Common myeloid progenitor, CD34-positive (primary cell): ENCODE data around the gene TRIM17.

Source experiments
- CTCF ChIA-PET: fragments of 350-600 bp; sonication (Branson Sonifier 250); formaldehyde crosslinking; loops from one replicate; lab custom pipeline; 2021; ENCODE audit warnings: antibody characterized with exemption; lab: Charles Lee
- POLR2A ChIA-PET: fragments of 350-600 bp; sonication (Branson Sonifier 250); formaldehyde crosslinking; loops from one replicate; lab custom pipeline; 2021; ENCODE audit warnings: antibody characterized with exemption; lab: Charles Lee
- DNase-seq, 3 donors: peaks; one replicate each; pipeline versions ENCODE4 v3.0.0 to v3.0.0-alpha.2; 2013
- H3K27ac ChIP-seq, 2 experiments: 1 replicate in 1 of 2; 2 replicates in 1 of 2; pipeline ENCODE4 v1.7.0; 2013; ENCODE audit warnings: inconsistent platforms in 2 of 2, low read length in 2 of 2, mild to moderate bottlenecking in 2 of 2, low read depth in 1 of 2, moderate library complexity in 1 of 2; ENCODE audit not compliant: severe bottlenecking in 2 of 2, insufficient read depth in 1 of 2, poor library complexity in 1 of 2
- H3K27me3 ChIP-seq, 5 experiments: replicated peaks in 2 of 5; 1 replicate in 3 of 5; 2 replicates in 2 of 5; pipeline versions ENCODE4 v1.6.1 to v1.7.0; 2013; ENCODE audit warnings: low read length in 4 of 5, mild to moderate bottlenecking in 2 of 5, moderate library complexity in 2 of 5, inconsistent platforms in 1 of 5; ENCODE audit not compliant: insufficient read depth in 5 of 5, control insufficient read depth in 4 of 5
- H3K36me3 ChIP-seq, 4 experiments: 1 replicate in 2 of 4; 2 replicates in 2 of 4; pipeline versions ENCODE4 v1.6.1 to v1.7.0; 2013; ENCODE audit warnings: low read length in 3 of 4, control low read depth in 1 of 4, mild to moderate bottlenecking in 1 of 4; ENCODE audit not compliant: control insufficient read depth in 4 of 4, insufficient read depth in 4 of 4
- H3K4me1 ChIP-seq, 4 experiments: 1 replicate in 3 of 4; 2 replicates in 1 of 4; pipeline versions ENCODE4 v1.6.1 to v1.7.1; 2013; ENCODE audit warnings: low read length in 3 of 4, mild to moderate bottlenecking in 3 of 4, control low read depth in 1 of 4, inconsistent platforms in 1 of 4, moderate library complexity in 1 of 4; ENCODE audit not compliant: control insufficient read depth in 4 of 4, insufficient read depth in 4 of 4; ENCODE audit errors: control extremely low read depth in 1 of 4
- H3K4me3 ChIP-seq, 7 experiments: 1 replicate in 4 of 7; 2 replicates in 3 of 7; pipeline versions ENCODE4 v1.5.1 to v1.7.0; 2013; ENCODE audit warnings: mild to moderate bottlenecking in 7 of 7, low read length in 6 of 7, moderate library complexity in 6 of 7, inconsistent platforms in 2 of 7, low read depth in 2 of 7, control low read depth in 1 of 7; ENCODE audit not compliant: insufficient read depth in 4 of 7, control insufficient read depth in 1 of 7; ENCODE audit errors: extremely low read depth in 1 of 7
- H3K9me3 ChIP-seq, 5 experiments: 1 replicate in 4 of 5; 2 replicates in 1 of 5; pipeline versions ENCODE4 v1.6.1 to v1.7.1; 2013; ENCODE audit warnings: low read length in 4 of 5, mild to moderate bottlenecking in 2 of 5, inconsistent platforms in 1 of 5, low read depth in 1 of 5, moderate library complexity in 1 of 5; ENCODE audit not compliant: control insufficient read depth in 4 of 5, insufficient read depth in 2 of 5; ENCODE audit errors: control extremely low read depth in 1 of 5
- WGBS: methylation state at CpG from one replicate; pipeline ENCODE4 v1.1.5; 2013; ENCODE audit not compliant: insufficient coverage; 5-methylcytosine and 5-hydroxymethylcytosine counted together

TRIM17 gene

DNA sequence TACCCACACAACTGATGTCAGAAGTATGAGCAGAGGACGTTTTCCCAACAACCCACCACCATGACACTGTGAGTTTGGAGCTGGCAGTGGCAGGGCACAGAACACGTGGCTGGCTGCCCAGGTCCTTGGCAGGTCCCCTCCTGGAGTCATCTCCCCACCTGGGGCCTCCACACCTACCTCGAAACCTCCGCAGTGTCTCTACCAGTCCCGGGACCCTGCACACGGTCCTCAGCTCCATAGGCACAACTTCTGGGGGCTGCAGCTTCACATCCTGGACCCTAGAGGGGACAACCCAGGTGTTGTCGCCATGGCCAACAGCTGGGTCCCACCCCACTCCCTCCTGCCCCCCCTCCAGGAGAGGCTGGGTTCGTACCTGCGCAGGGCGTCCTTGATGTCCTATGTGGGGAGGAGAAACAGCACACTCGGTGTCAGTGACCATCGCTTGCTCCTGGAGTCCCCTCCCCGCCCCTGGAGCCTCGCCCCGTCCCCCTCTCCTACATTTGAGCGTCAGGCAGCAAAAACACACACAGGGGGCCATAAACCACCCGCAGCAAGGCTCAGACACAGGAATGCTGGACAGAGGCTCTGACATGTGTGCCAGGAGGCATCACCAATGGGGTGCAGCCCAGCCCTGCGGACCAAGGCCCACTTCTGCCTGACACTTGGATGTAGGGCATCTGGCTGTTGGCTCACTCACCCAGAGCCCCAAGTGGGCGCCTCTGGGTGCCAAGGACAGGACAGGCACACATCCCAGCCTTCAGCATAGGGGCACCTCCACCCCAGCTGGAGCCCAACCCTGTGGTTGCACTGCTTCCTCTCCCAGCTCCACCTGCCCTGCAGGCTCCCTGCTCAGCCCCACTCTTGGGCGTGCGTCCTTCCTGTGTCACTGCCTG is 19.6 kb downstream of the TRIM17 start:
- peaks cover 0 to 2% (median 0%) of the 10 kb centered on the region in 4 experiments for H3K4me1 ChIP-seq
- 90% methylated on average over 15 of the region's 21 CpGs for WGBS
- H3K36me3 ChIP-seq: peaks cover 4 to 96% (median 59%) of the 10 kb centered on the region in 4 experiments
- H3K27me3 ChIP-seq: no peaks in the 10 kb centered on the region
- DNase-seq: no peak
- H3K4me3 ChIP-seq: no peak overlapping the region
- H3K9me3 ChIP-seq: no peaks in the 10 kb centered on the region
- CTCF ChIA-PET: interaction anchor here (1.1 kb wide), 1 partner anchor 265 kb away, joined by 3 read pairs; no protein-coding TSS in a partner anchor
- POLR2A ChIA-PET: no interaction called here
- H3K27ac ChIP-seq: no peak overlapping the region

DNA sequence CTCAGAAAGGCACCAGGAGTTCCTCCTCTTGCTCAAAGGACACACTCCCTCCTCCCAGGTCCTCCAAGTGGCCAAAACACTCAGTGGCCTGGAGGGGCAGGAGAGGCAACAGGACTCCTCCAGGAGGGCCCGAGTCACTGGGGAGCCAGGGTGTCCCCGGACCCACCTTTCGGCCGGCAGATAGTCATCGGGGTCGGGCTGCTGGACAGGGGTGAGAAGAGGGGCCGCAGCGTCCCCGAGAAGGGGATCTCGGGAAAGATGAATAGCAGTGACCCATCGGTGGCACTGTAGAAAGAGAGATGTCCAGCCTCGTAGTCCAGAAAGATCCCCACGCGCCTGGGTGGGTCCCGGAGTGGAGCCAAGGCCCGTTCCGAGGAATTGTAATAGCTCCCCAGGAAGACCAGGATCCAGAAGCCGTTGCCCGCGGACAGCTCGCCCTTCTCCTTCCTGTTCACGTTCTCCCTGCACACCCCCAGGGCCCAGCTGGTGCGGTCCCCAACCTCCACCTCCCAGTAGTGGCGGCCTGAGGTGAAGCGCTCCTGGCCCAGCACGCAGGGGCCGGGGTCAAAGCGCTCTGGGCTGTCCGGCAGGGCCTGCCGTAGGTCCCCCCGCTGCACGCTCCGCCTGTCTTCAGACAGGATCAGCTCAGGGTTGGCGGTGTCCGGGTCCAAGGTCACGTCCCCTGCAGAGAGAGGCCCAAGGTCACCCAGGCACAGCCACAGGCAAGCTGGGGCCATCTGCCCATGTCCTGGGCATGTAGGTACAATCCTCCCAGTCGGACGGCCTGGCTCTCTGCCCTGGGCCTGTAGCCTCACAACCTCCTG is 21.9 kb downstream of the TRIM17 start:
- 98% methylated on average over 37 of the region's 38 CpGs for WGBS
- H3K4me1 ChIP-seq: peaks cover 0 to 2% (median 0%) of the 10 kb centered on the region in 4 experiments
- H3K4me3 ChIP-seq: no peak overlapping the region
- no peaks in the 10 kb centered on the region for H3K27me3 ChIP-seq
- peaks cover 4 to 79% (median 46%) of the 10 kb centered on the region in 4 experiments for H3K36me3 ChIP-seq
- no peak for DNase-seq
- ChIA-PET CTCF (interaction anchor here (1.0 to 1.8 kb wide), 4 partner anchors 10 to 60 kb away, joined by 3 to 6 read pairs (median 4); no protein-coding TSS in a partner anchor), POLR2A (no interaction called here)
- no peaks in the 10 kb centered on the region for H3K9me3 ChIP-seq
- no peak overlapping the region for H3K27ac ChIP-seq

DNA sequence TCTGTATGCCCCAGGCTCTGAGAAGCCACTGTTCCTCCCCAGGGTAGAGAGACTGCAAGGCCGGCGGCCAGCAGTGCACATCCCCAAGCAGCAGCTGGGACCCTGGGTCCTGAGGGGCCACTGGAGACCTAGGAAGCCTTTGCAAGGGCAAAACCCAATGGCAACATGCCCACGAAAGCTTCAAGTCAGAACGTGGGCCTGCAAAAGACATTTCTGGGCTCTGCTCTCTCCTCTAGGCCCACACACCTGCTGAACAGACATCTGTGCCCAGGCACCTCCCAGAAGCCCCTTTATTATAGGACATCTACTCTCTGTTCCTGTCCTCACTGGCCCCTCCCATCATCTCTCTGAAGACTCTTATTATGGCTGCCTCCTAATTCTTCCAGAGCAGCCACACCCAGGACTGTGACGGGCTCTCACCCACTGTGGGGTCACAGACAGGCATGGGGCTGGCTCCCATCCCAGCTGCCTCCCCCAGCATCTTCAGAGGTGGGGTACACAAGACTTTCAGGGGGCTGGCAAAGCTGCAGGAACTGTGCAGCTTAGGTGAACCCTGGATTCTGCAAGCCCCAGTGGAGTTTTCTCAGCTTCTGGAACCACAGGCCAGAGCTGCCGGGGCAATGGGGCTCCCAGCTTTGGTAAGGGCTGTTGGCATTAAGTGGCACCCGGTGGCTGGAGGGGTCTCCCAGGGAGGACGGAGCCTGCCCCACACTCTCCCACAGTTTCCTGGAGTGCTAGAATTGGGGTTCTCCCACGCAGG is 22.7 kb downstream of the TRIM17 start:
- no peak overlapping the region for H3K4me3 ChIP-seq
- no peak for DNase-seq
- CTCF ChIA-PET: interaction anchor here (1.0 to 2.2 kb wide), 7 partner anchors 10 to 76 kb away, joined by 3 to 8 read pairs (median 6); no protein-coding TSS in a partner anchor
- peaks cover 0 to 2% (median 0%) of the 10 kb centered on the region in 4 experiments for H3K4me1 ChIP-seq
- no peak overlapping the region for H3K27ac ChIP-seq
- peaks cover 4 to 72% (median 40%) of the 10 kb centered on the region in 4 experiments for H3K36me3 ChIP-seq
- POLR2A ChIA-PET: no interaction called here
- no peaks in the 10 kb centered on the region for H3K27me3 ChIP-seq
- H3K9me3 ChIP-seq: no peaks in the 10 kb centered on the region
- WGBS: 95% methylated on average over 9 of the region's 9 CpGs

DNA sequence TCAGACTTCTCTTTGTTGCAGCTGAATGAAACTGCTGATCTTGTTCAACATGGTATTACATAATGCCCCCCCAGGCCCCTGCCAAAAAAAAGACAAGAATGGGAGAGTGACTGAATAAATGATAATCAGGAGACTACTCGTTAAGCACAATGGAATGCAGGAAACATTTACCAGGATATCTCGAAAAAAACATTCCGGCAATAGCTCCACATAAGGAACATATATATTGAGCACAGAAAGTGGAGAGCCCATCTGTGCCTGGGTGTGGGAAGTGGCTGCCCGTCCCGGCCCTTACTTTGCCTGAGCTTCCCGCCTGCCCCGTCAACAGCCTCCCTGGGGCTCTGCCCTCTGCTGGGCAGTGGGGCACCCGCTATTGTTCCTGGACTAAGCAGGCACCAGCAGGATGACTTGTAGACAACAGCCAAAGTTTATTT is 23.4 kb downstream of the TRIM17 start:
- Histone ChIP-seq H3K27ac (no peak overlapping the region), H3K4me3 (no peak overlapping the region), H3K9me3 (no peaks in the 10 kb centered on the region), H3K27me3 (no peaks in the 10 kb centered on the region), H3K4me1 (peaks cover 0 to 2% (median 0%) of the 10 kb centered on the region in 4 experiments), H3K36me3 (peaks cover 4 to 66% (median 34%) of the 10 kb centered on the region in 4 experiments)
- ChIA-PET POLR2A (interaction anchor here (0.6 to 0.7 kb wide), 3 partner anchors 14 to 1331 kb away, joined by 3 read pairs; no protein-coding TSS in a partner anchor), CTCF (interaction anchor here (0.5 to 2.2 kb wide), 8 partner anchors 10 to 606 kb away, joined by 3 to 8 read pairs (median 4); no protein-coding TSS in a partner anchor)
- peak; percentile 22 to 51 (median 36) for DNase-seq
- WGBS: 68% methylated on average over 5 of the region's 8 CpGs

DNA sequence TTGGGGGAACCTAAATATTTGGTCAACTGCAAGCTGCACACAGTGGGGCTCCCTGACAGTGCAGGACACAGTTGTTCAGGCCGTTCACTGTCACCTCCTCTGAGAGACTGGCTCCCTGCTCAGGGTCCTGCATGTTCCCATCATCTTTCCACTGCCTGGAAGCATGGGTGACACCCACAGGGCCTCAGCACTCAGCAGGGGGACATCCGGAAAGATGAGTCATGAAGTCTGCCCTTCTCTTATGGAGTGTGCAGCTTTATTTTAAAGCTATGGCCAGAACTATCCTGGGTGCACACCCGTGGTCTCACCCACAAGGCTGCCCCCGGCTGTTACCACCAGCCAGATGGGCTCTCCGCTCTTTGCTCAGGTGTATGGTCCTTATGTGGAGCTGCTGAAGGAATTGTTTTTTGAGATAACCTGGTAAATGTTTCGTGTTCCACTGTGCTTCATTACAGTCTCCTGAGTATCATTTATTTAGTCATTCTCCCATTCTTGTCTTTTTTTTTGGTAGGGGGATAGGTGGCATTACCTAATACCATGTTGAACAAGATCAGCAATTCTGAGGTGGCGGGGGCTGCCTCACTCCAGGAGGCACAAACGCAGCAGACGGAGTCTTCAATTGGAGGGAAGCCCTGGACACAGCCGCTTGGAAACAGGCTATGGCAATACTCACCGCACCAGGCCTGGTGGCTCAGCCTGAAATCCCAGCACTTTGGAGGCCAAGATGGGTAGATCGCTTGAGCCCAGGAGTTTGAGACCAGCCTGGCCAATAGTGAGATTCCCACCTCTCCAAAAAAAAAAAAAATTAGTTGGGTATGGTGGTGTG is 24.3 kb downstream of the TRIM17 start:
- Histone ChIP-seq H3K4me3 (no peak overlapping the region), H3K27me3 (no peaks in the 10 kb centered on the region), H3K36me3 (peaks cover 4 to 56% (median 27%) of the 10 kb centered on the region in 4 experiments), H3K9me3 (no peaks in the 10 kb centered on the region), H3K27ac (no peak overlapping the region), H3K4me1 (peaks cover 0 to under 1% (median 0%) of the 10 kb centered on the region in 4 experiments)
- ChIA-PET POLR2A (interaction anchor here (0.6 to 0.7 kb wide), 3 partner anchors 13 to 1330 kb away, joined by 3 read pairs; no protein-coding TSS in a partner anchor), CTCF (interaction anchor here (0.7 to 2.2 kb wide), 5 partner anchors 9 to 607 kb away, joined by 3 to 8 read pairs (median 4); no protein-coding TSS in a partner anchor)
- no peak for DNase-seq
- WGBS: 92% methylated on average over 10 of the region's 12 CpGs
